ENCODE measurements around the gene NECTIN4.

GRCh38 chr1:161054805-161055204 lies 34.6 kb downstream of the NECTIN4 start:
- TF ChIP-seq STAT1 (IDR thresholded peaks at IDR 0.05; ENCODE audit: unreplicated experiment) (no peak), CTCF (conservative IDR thresholded peaks at IDR 0.05; ENCODE audit: low read depth in 2 of 2) (peak; percentile 16 to 33; a peak in 2 of 4 replicates), JUNB (IDR thresholded peaks at IDR 0.05; ENCODE audit: unreplicated experiment) (no peak), EZH2 (IDR thresholded peaks at IDR 0.05; ENCODE audit: low read depth, unreplicated experiment) (no peak), POLR2AphosphoS5 (IDR thresholded peaks at IDR 0.05; ENCODE audit: low read depth) (no peak), REST (IDR thresholded peaks at IDR 0.05; ENCODE audit: unreplicated experiment) (no peak), EZH2phosphoT487 (IDR thresholded peaks at IDR 0.05; ENCODE audit: unreplicated experiment) (no peak), ETS1 (IDR thresholded peaks at IDR 0.05) (no peak), NANOG (IDR thresholded peaks at IDR 0.05; ENCODE audit: borderline replicate concordance) (no peak), ZNF114 (CRISPR knock-in tag; IDR thresholded peaks at IDR 0.05) (no peak), CREB1 (CRISPR knock-in tag; IDR thresholded peaks at IDR 0.05; ENCODE audit: low read depth) (no peak), ZNF331 (CRISPR knock-in tag; IDR thresholded peaks at IDR 0.05; ENCODE audit: low read depth) (no peak), ZNF462 (CRISPR knock-in tag; IDR thresholded peaks at IDR 0.05) (no peak)

All from GM23338 (cell line).